Progenitor cell of endocrine pancreas (in vitro differentiated cells): Measurements from ENCODE around the gene GRIA4. TPM values are rescaled to one million over a fixed set of nuclear protein-coding genes. Genes with fewer than 3 reads are reported as not detected.

Experiments
- DNase-seq: peaks from one replicate; pipeline ENCODE4 v3.0.0; 2021; ENCODE audit warnings: low spot score; ENCODE audit not compliant: unreplicated experiment
- H3K27ac Mint-ChIP-seq: 2 replicates; pipeline ENCODE4 v1.8.0; 2021; ENCODE audit warnings: mild to moderate bottlenecking, moderate library complexity, mixed read lengths
- H3K27me3 Mint-ChIP-seq: 2 replicates; pipeline ENCODE4 v1.8.0; 2021; ENCODE audit warnings: mixed read lengths
- H3K36me3 Mint-ChIP-seq: 2 replicates; pipeline ENCODE4 v1.8.0; 2022; ENCODE audit warnings: mixed read lengths; ENCODE audit not compliant: insufficient read depth
- H3K4me1 Mint-ChIP-seq: 2 replicates; pipeline ENCODE4 v1.8.0; 2021; ENCODE audit warnings: low read depth, mixed read lengths
- H3K4me3 Mint-ChIP-seq: 2 replicates; pipeline ENCODE4 v1.8.0; 2021; ENCODE audit warnings: low read depth, mild to moderate bottlenecking, moderate library complexity, mixed read lengths
- H3K9me3 Mint-ChIP-seq: 2 replicates; pipeline ENCODE4 v1.8.0; 2021; ENCODE audit warnings: low read depth, mixed read lengths
- total RNA-seq: library from RNA; stranded (reverse); gene quantifications from 2 replicates; pipeline ENCODE4 v1.2.1, GENCODE V29; 2021
- TF ChIP-seq, protein P1 (sequence below): fragments of 200-600 bp; sonication (generic); IDR thresholded peaks from one replicate; pipeline ENCODE4 v1.5.0; 2021; ENCODE audit warnings: antibody characterized with exemption, mild to moderate bottlenecking; ENCODE audit not compliant: unreplicated experiment

GRIA4 gene
- total RNA-seq, 1 donor from 2014 or later, result 1.3 TPM

GRCh38 chr11:105673089-105673488 lies 63.2 kb downstream of the GRIA4 start:
- TF ChIP-seq, protein P1, sequence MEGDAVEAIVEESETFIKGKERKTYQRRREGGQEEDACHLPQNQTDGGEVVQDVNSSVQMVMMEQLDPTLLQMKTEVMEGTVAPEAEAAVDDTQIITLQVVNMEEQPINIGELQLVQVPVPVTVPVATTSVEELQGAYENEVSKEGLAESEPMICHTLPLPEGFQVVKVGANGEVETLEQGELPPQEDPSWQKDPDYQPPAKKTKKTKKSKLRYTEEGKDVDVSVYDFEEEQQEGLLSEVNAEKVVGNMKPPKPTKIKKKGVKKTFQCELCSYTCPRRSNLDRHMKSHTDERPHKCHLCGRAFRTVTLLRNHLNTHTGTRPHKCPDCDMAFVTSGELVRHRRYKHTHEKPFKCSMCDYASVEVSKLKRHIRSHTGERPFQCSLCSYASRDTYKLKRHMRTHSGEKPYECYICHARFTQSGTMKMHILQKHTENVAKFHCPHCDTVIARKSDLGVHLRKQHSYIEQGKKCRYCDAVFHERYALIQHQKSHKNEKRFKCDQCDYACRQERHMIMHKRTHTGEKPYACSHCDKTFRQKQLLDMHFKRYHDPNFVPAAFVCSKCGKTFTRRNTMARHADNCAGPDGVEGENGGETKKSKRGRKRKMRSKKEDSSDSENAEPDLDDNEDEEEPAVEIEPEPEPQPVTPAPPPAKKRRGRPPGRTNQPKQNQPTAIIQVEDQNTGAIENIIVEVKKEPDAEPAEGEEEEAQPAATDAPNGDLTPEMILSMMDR, result no peak
- H3K36me3 Mint-ChIP-seq, result no peaks in the 10 kb centered on the region
- H3K9me3 Mint-ChIP-seq, result no peaks in the 10 kb centered on the region
- peak; percentile 60 for DNase-seq
- H3K27ac Mint-ChIP-seq, result no peak overlapping the region
- H3K4me3 Mint-ChIP-seq, result no peak overlapping the region
- no peaks in the 10 kb centered on the region for H3K4me1 Mint-ChIP-seq
- H3K27me3 Mint-ChIP-seq, result no peaks in the 10 kb centered on the region

GRCh38 chr11:105689631-105690030 lies 79.8 kb downstream of the GRIA4 start:
- H3K4me3 Mint-ChIP-seq, result no peak overlapping the region
- H3K9me3 Mint-ChIP-seq, result no peaks in the 10 kb centered on the region
- DNase-seq, result no peak
- no peak overlapping the region for H3K27ac Mint-ChIP-seq
- peaks cover 2% of the 10 kb centered on the region for H3K4me1 Mint-ChIP-seq
- no peaks in the 10 kb centered on the region for H3K36me3 Mint-ChIP-seq
- no peaks in the 10 kb centered on the region for H3K27me3 Mint-ChIP-seq
- TF ChIP-seq, protein P1, result no peak

DNA sequence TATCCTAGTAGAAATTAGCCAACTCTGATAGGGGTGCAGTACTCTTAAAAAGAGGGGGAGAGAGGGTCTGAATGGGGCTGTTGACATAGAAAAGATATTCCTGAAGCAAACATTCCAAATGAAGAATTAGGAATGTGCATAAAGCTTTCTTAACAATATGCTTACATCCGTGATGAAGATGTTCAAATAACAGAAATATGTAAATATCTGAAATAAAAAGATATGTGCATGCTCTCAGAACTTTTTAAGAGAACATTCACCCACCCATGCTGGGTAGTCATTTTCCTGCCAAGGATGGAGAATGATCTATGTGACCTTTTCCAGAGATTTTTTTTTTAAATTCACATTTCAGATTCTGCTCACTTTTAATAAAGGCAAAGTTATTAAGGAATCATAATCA lies 80.6 kb downstream of the GRIA4 start:
- no peak for DNase-seq
- TF ChIP-seq, protein P1, result no peak
- Mint-ChIP-seq H3K27me3 (no peaks in the 10 kb centered on the region), H3K36me3 (no peaks in the 10 kb centered on the region), H3K4me1 (peaks cover 2% of the 10 kb centered on the region), H3K27ac (no peak overlapping the region), H3K9me3 (no peaks in the 10 kb centered on the region), H3K4me3 (no peak overlapping the region)

GRCh38 chr11:105693075-105693759 lies 83.3 kb downstream of the GRIA4 start:
- Mint-ChIP-seq H3K9me3 (no peaks in the 10 kb centered on the region), H3K36me3 (no peaks in the 10 kb centered on the region), H3K4me1 (peaks cover 2% of the 10 kb centered on the region), H3K4me3 (no peak overlapping the region), H3K27me3 (no peaks in the 10 kb centered on the region), H3K27ac (no peak overlapping the region)
- DNase-seq, result no peak
- TF ChIP-seq, protein P1, result no peak

GRCh38 chr11:105696000-105696399 lies 86.1 kb downstream of the GRIA4 start:
- Mint-ChIP-seq H3K27ac (no peak overlapping the region), H3K4me3 (no peak overlapping the region), H3K9me3 (no peaks in the 10 kb centered on the region), H3K27me3 (no peaks in the 10 kb centered on the region), H3K4me1 (peaks cover 8% of the 10 kb centered on the region), H3K36me3 (no peaks in the 10 kb centered on the region)
- TF ChIP-seq, protein P1, result no peak
- DNase-seq, result no peak
